Cardiac fibroblast (primary cell): ENCODE data around the gene GMEB2.
"Not testable (repeated sequence)": the region's sequence is repeated elsewhere in the genome, so short reads cannot be mapped to it uniquely, and the experiment has no call there.

ENCODE experiments used
- DNase-seq, 2 donors: peaks; one replicate each; pipeline versions ENCODE4 v3.0.0 to v3.0.0-alpha.2; 2010; ENCODE audit warnings: low read depth in 2 of 2
- H3K4me3 ChIP-seq, 2 donors: replicated peaks in 1 of 2; 1 replicate in 1 of 2; 2 replicates in 1 of 2; pipeline ENCODE4 v1.5.1; 2011; ENCODE audit warnings: low read depth in 2 of 2, low read length in 2 of 2, mild to moderate bottlenecking in 2 of 2, moderate library complexity in 1 of 2
- TF ChIP-seq, protein P1 (sequence below): IDR thresholded peaks from one replicate; pipeline ENCODE4 v1.5.1; 2011; ENCODE audit warnings: low read depth, mild to moderate bottlenecking, low read length, inconsistent platforms

The GMEB2 gene

DNA sequence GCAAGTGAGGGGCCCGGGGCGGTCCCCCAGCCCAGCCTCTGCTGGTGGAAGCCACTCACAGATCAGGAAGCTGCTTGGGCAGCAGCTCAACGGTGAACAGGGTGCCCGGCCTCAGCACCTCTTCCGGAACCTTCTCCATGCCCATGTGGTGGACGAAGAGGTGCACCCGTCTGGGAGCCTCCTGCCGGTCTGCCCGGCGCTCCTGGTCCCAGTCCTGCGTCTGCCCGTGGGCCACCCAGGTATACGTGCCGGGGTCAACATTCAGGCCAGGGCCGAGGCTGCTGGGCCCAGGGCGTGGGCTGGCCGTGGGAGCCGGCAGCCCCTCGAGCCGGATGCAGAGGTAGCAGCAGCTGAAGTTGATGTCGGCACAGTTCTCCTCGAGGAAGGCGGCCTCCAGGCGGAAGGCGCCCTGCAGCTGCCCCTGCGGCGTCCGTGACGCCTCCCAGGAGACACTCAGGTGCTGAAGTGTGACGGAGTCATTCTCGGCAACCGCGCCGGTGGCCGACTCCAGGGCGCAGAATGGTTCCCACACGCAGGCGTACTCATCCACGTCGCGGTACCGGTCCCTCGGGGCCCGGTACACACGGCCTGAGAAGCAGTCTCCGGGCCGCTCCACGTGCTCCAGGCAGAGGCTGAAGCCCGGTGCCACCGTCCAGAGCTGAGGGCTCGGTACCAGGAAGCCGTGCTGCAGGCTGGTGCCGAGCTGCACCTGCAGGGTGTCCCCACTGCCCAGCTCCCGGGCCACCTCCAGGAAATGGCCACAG is 64.3 kb downstream of the GMEB2 start:
- TF ChIP-seq, protein P1, sequence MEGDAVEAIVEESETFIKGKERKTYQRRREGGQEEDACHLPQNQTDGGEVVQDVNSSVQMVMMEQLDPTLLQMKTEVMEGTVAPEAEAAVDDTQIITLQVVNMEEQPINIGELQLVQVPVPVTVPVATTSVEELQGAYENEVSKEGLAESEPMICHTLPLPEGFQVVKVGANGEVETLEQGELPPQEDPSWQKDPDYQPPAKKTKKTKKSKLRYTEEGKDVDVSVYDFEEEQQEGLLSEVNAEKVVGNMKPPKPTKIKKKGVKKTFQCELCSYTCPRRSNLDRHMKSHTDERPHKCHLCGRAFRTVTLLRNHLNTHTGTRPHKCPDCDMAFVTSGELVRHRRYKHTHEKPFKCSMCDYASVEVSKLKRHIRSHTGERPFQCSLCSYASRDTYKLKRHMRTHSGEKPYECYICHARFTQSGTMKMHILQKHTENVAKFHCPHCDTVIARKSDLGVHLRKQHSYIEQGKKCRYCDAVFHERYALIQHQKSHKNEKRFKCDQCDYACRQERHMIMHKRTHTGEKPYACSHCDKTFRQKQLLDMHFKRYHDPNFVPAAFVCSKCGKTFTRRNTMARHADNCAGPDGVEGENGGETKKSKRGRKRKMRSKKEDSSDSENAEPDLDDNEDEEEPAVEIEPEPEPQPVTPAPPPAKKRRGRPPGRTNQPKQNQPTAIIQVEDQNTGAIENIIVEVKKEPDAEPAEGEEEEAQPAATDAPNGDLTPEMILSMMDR: no peak
- no peak overlapping the region for H3K4me3 ChIP-seq
- DNase-seq: no peak

- DNase-seq: no peak
- TF ChIP-seq, protein P1: no peak
- H3K4me3 ChIP-seq: no peak overlapping the region
Observed at GRCh38 chr20:63561624-63562396, 65.1 kb downstream of the GMEB2 start.

- H3K4me3 ChIP-seq: no peak overlapping the region
- no peak for DNase-seq
- TF ChIP-seq, protein P1: no peak
Observed at GRCh38 chr20:63560856-63561609, 65.9 kb downstream of the GMEB2 start.

DNA sequence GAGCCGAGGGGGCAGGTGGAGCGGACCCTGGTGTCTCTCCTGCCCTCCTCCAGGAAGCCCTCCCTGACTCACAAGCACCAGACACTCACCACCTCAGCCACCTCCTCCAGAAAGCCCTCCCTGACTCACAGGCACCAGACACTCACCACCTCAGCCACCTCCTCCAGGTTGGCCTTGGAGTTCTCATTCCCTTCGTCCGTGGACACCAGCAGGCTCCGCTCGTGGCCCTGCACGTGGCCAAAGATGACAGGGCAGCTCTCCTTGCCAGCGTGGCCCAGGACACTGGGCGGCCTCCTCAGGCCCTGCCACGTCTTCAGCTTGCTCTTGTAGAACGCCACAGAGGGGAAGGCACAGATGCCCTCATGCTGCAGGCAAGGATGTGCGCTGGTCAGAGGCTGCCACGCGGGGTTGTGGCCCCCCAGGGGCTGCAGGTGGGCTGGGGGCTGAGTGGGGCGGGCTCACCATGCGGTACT is 66.5 kb downstream of the GMEB2 start:
- DNase-seq: no peak
- TF ChIP-seq, protein P1: no peak
- H3K4me3 ChIP-seq: no peak overlapping the region

GRCh38 chr20:63559485-63560332 is 67.2 kb downstream of the GMEB2 start:
- not testable (repeated sequence) for DNase-seq, H3K4me3 ChIP-seq

DNA sequence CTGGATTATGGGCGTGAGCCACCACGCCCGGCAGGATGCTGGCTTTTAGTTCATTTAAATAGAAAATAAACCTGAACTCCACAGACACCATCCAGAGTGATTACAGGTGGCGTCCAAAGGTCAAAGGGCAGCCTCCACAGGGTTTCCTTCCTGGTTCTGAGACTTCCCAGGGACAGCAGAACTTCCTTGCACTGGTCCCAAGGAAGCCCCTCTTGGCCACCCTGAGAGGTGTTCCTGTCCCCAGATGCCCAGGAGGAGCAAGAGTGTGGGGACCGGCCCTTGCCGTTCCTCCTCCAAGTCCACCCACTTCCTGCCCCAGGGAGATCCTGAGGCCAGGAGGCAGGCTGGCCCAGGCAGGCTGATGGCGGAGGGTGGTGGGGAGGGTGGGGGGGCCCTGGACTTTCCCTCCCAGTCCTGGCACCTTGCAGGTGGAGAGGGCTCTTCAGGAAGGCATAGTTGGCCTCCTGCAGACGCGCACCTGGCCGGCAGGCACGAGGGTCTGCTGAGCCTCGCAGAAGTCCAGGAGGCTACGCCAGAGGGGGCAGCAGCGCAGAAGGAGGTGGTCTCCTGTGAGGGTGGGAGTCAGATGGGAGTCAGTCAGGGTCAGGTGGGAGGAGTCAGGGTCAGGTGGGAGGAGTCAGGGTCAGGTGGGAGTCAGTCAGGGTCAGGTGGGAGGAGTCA is 68.0 kb downstream of the GMEB2 start:
- TF ChIP-seq, protein P1: no peak
- H3K4me3 ChIP-seq: no peak overlapping the region
- no peak for DNase-seq
